T-helper 2 cell (primary cell): ENCODE measurements around the gene STAT6.

Experiments
- DNase-seq, 5 experiments: peaks; one replicate each; pipeline versions ENCODE4 v3.0.0 to v3.0.0-alpha.2; 2012 to 2022

Gene STAT6

DNA sequence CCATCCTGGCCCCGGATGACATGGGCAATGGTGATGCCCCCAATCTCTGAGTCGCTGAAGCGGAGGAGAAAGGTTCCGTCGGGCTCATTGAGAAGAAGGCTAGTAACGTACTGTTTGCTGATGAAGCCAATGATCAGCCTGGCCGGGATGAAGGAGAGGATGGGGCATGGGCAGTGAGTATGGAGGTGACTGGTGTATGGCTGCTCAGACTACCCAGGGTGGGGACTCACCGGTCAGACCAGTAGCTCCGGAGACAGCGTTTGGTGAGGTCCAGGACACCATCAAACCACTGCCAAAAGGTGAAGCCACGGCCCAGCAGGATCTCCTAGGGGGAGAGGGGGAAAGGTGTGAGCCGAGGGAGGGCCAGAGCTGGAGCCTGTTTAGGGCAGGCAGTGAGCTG, 11.4 kb downstream of the STAT6 start:
- DNase-seq = no peak

DNA sequence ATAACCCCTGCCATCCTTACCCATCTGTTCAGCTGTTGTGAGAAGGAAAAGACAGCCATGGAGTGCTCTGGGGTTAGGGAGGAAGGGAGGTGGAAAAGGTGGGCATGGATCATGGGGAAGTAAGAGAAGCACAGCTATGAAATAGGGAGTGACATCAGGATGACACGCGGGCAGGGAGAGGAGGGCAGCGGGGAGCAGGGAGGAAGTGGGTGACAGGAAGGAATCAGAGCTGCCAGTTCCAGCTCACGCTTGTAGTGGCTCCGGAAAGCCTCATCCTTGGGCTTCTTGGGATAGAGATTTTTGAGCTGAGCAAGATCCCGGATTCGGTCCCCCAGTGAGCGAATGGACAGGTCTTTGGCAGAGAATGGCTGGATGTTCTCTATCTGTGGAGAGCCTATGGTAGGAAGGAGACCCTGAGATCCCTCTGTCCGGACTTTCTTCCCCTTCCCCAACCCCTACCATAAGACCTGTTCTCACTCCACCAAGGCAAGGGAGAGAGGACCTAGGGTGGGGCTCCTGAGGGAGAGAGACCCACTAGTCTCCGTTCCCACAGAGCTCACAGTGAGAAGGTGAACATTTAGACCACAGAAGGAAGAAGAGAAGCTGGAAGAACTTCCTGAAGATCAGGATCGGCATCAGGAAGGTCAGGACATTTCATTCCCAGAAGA, 12.0 kb downstream of the STAT6 start:
- no peak for DNase-seq

GRCh38 chr12:57098546-57098945, 12.6 kb downstream of the STAT6 start:
- DNase-seq = no peak

- no peak for DNase-seq
Measured at GRCh38 chr12:57097554-57097835, 13.7 kb downstream of the STAT6 start.

- DNase-seq = no peak
Measured at GRCh38 chr12:57096748-57097553, 14.2 kb downstream of the STAT6 start.

GRCh38 chr12:57096099-57096572, 15.0 kb downstream of the STAT6 start:
- no peak for DNase-seq

DNA sequence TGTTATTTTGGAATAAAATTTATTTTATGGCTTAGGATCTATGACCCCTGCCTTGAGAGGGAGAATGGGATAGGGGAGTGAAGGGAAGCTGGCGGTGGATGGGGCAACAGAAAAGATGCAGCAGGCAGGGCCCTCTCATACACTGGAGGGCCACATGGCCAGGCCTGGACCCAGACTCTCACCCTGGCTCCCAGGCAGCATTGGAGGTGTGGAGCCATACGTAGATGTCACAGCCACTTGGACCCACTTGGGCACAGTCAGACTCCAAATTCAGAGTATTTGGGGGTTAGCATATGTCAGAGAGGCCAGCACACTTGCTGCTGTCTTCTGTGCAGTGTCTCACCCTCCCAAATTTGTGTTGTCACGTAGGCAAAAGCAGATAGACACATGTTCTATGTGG, 15.7 kb downstream of the STAT6 start:
- DNase-seq = no peak

DNA sequence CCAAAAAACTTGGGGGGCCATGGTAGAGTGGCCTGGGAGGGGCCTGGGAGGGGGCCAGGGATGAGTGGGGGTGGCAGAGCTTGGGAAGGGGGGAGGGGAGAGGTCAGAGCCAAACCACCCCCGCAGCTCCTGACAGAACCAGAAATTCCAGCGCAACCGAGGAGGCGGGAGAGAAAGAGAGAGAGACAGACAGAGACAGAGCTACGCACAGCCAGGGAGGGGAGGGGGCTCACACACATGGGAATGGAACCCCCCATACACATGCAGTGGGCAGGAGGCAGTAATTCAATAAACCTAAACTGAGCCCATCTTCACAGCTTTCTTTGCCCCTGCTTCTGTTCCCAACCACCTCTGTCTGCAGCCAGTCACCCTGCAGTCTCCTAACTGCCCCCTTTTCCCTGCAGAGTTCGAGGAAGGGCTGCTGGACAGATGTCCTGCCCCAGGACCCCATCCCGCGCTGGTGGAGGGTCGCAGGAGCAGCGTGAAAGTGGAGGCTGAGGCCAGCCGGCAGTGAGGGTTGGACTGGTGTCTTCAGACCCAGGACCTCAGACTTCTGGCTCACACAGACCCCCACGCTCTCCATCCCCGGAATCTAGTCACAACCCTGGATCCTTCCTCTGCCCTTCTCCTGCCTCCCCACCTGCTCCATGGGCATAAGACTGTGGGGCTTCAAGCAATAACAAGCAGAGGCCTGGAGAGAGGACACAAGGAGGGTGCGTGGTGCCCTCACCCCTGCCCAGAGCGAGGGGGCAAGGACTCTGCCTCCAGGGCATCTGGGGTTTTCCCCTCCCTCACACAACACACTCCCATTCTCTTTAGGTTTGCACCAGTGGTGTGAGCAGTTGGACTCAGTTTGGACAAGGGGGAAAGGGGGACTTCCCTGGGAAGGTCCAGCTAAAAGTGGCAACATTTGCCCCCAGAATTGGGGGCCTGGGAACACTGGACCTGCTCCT, 16.7 kb downstream of the STAT6 start:
- no peak for DNase-seq

- DNase-seq = peak in 4 of 5 experiments; percentile 46 to 67 (median 53)
Measured at GRCh38 chr12:57093415-57094207, 17.6 kb downstream of the STAT6 start.

DNA sequence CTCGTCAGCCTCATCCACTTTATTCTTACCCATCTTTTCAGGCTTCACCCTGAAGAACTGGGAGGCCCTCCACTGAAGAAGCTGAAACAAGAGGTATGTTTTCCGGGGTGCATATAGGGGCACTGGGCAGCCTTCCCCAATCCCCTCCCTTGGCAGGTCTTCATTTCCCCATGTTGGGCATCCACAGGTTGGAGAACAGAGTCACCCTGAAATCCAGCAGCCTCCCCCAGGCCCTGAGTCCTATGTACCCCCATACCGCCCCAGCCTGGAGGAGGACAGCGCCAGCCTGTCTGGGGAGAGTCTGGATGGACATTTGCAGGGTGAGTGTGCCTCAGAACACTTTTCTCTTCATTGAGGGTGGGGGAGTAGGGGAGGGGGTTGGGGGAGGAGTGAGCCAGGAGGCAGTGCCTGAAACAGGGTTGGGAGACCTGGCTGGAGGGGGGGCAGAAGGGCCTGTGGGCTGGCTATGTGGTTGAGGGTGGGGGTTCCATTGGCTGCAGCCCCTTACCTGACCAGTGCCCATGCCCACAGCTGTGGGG, 18.2 kb downstream of the STAT6 start:
- DNase-seq = no peak

DNA sequence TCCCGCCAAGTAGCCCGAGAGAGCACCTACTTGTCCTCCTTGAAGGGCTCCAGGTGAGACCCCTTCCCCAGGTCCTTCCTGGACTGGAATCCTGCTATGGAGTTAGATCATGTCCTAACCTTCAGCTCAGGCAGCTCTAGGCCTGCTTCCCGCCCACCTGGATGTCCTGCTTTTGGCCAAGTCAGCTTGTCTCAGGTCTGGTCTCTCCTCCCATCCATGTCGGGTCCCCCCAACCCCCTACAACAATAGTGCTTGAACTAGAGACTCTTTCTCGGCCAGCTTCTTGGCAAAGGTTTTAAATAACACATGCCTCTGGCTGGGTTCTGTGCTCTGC, 18.7 kb downstream of the STAT6 start:
- no peak for DNase-seq

DNA sequence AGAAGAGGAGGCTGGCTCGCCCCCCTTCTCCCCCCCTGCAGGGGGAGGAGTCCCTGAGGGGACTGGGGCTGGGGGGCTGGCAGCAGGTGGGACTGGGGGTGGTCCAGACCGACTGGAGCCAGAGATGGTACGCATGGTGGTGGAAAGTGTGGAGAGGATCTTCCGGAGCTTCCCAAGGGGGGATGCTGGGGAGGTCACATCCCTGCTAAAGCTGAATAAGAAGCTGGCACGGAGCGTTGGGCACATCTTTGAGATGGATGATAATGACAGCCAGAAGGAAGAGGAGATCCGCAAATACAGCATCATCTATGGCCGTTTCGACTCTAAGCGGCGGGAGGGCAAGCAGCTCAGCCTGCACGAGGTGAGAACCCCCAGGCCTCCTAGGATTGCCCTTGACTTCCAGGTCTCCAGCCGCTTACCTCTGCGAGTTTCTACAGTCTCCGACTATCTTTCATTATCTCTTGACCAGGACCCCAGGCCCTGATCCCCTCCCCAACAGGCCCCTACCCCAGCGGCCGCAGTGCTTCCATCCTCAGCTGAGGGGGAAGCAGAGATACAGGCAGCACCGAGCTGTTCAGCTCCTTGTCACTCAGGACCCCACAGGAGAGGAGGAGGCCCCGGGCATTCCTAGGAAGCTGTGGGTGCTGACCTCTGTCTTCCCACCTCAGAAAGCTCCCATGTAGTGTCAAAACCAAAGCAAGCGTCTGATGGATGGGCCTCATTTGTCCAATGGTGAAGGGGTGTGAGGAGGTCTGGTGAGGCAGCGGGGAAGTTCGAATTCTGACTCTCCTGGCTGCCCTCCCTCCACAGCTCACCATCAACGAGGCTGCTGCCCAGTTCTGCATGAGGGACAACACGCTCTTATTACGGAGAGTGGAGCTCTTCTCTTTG, 19.3 kb downstream of the STAT6 start:
- DNase-seq = no peak

- no peak for DNase-seq
Measured at GRCh38 chr12:57090924-57091637, 20.1 kb downstream of the STAT6 start.

DNA sequence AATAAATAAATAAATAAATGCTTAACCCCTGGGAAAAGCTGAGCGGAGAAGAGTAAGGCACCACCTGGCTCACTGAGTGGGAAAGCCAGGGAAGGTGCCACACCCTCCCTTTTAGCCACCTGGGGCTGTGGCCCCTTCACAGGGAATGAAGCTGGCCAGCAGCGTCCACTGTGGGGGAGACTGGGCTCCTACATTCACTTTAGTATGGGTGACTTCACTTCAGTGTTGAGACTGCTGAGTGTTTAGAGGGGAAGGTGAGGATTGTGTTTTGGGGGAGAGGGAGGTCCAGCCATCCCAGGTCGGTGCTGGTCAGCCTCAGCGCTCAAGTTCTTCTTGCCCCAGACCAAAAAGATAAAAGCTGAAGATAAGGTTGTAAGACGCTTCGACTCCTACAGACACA, 20.7 kb downstream of the STAT6 start:
- DNase-seq = no peak

- peak in 4 of 5 experiments; percentile 30 to 54 (median 40) for DNase-seq
Measured at GRCh38 chr12:57089271-57090245, 21.6 kb downstream of the STAT6 start.

GRCh38 chr12:57088354-57089270, 22.6 kb downstream of the STAT6 start, which contains the start of gene NAB2:
Gene NAB2, plus strand, starts transcription at chr12:57089114. Its CDS starts 158 bp downstream, at chr12:57089272.
- peak; percentile 65 to 97 (median 91) for DNase-seq

DNA sequence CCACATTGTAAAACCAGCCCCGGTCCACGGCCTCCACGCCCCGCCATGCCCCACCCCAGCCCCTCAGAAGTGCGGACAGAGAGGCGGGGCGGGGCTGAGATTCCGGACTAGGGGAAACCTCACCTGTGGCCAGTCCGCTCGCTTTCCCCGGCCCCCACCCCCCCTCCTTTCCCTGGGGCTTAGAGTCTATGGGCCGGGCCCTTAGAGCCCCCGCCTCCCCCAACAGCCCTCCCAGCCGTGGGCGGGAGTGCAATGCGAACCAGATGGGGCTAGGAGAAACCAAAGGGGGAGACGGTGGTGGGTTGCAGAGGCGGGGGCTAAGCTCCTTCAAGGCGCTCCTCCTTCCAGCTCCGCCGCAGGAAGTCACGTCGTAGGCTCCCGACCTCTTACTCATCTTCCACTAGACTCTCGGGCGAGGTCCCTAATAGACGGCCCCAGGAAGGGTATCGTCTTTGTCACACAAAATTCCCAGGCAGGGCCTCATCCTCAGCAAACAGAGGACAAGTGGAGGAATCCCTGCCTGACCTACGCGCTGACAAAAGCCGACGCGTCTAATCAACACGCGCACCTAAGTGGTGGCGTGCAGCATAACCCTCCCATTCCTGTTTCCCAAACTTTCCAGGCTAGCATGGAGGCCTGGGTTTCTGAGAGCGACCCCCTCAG, 23.3 kb downstream of the STAT6 start:
- peak; percentile 47 to 83 (median 71) for DNase-seq
